Measurements from ENCODE around the gene RAB3GAP1.

- TF ChIP-seq POLR2A (IDR thresholded peaks at IDR 0.05) (no peak), CTCF (IDR thresholded peaks at IDR 0.05) (no peak), POLR2AphosphoS5 (IDR thresholded peaks at IDR 0.05) (no peak), EP300 (IDR thresholded peaks at IDR 0.05; ENCODE audit: low read depth) (no peak)
Observed at GRCh38 chr2:135121016-135121657, 69.0 kb downstream of the RAB3GAP1 start.
